Cardiac fibroblast (primary cell): ENCODE results near the gene AGBL2.
"Not testable (repeated sequence)": the region's sequence is repeated elsewhere in the genome, so short reads cannot be mapped to it uniquely, and the experiment has no call there.

Experiments
- DNase-seq, 2 donors: peaks; one replicate each; pipeline versions ENCODE4 v3.0.0 to v3.0.0-alpha.2; 2010; ENCODE audit warnings: low read depth in 2 of 2
- H3K4me3 ChIP-seq, 2 donors: replicated peaks in 1 of 2; 1 replicate in 1 of 2; 2 replicates in 1 of 2; pipeline ENCODE4 v1.5.1; 2011; ENCODE audit warnings: low read depth in 2 of 2, low read length in 2 of 2, mild to moderate bottlenecking in 2 of 2, moderate library complexity in 1 of 2
- CTCF ChIP-seq: IDR thresholded peaks from one replicate; pipeline ENCODE4 v1.5.1; 2011; ENCODE audit warnings: low read depth, mild to moderate bottlenecking, low read length, inconsistent platforms

AGBL2 gene

GRCh38 chr11:47641600-47642098, 73.5 kb downstream of the AGBL2 start:
- DNase-seq, result peak; percentile 5 to 7
- TF ChIP-seq CTCF, result no peak
- peak overlapping the region; percentile 91 to 92 for H3K4me3 ChIP-seq

- peak; percentile 2 to 42 for DNase-seq
- not testable (repeated sequence) for H3K4me3 ChIP-seq
Measured at GRCh38 chr11:47640506-47640905, 74.7 kb downstream of the AGBL2 start.

- not testable (repeated sequence) for DNase-seq, H3K4me3 ChIP-seq
Measured at GRCh38 chr11:47636331-47636730, 78.8 kb downstream of the AGBL2 start.

- DNase-seq, result peak; percentile 14
- no peak for TF ChIP-seq CTCF
- H3K4me3 ChIP-seq, result no peak overlapping the region
Measured at GRCh38 chr11:47631473-47631872, 83.7 kb downstream of the AGBL2 start.

GRCh38 chr11:47628026-47628425, 87.1 kb downstream of the AGBL2 start:
- DNase-seq, result no peak
- TF ChIP-seq CTCF, result no peak
- H3K4me3 ChIP-seq, result no peak overlapping the region

GRCh38 chr11:47626234-47626633, 88.9 kb downstream of the AGBL2 start:
- TF ChIP-seq CTCF, result no peak
- no peak overlapping the region for H3K4me3 ChIP-seq
- no peak for DNase-seq

GRCh38 chr11:47620836-47621378, 94.3 kb downstream of the AGBL2 start:
- TF ChIP-seq CTCF, result no peak
- DNase-seq, result no peak
- H3K4me3 ChIP-seq, result no peak overlapping the region

- TF ChIP-seq CTCF, result no peak
- H3K4me3 ChIP-seq, result no peak overlapping the region
- peak; percentile 45 to 69 for DNase-seq
Measured at GRCh38 chr11:47617417-47617809, 97.8 kb downstream of the AGBL2 start.
